MM.1S (cell line): ENCODE measurements around the gene LRIT3.

Experiments
- DNase-seq: peaks from one replicate; pipeline ENCODE4 v3.0.0-alpha.2; 2015
- H2AFZ ChIP-seq: fragments of 300-600 bp; sonication (generic); 2 replicates; pipeline ENCODE4 v1.6.0; 2016; ENCODE audit warnings: antibody characterized with exemption, low read length
- H3F3A ChIP-seq: fragments of 300-600 bp; sonication (generic); 2 replicates; pipeline ENCODE4 v1.6.1; 2016; ENCODE audit warnings: mild to moderate bottlenecking, antibody characterized with exemption, low read length, moderate library complexity, mixed read lengths; ENCODE audit not compliant: insufficient read depth
- H3K27ac ChIP-seq: fragments of 300-600 bp; sonication (generic); 2 replicates; pipeline ENCODE4 v1.5.1; 2016; ENCODE audit warnings: mild to moderate bottlenecking, low read length
- H3K27me3 ChIP-seq: fragments of 300-600 bp; sonication (generic); replicated peaks from 2 replicates; pipeline ENCODE4 v1.6.0; 2016; ENCODE audit warnings: low read length; ENCODE audit not compliant: insufficient read depth
- H3K36me3 ChIP-seq: fragments of 300-600 bp; sonication (generic); replicated peaks from 2 replicates; pipeline ENCODE4 v1.6.1; 2016; ENCODE audit warnings: mild to moderate bottlenecking, low read length, mixed read lengths; ENCODE audit not compliant: insufficient read depth
- H3K4me1 ChIP-seq: fragments of 300-600 bp; sonication (generic); 2 replicates; pipeline ENCODE4 v1.6.1; 2016; ENCODE audit warnings: low read length, mixed read lengths
- H3K4me2 ChIP-seq: fragments of 300-600 bp; sonication (generic); 2 replicates; pipeline ENCODE4 v1.6.0; 2016; ENCODE audit warnings: low read depth, low read length
- H3K4me3 ChIP-seq: fragments of 300-600 bp; sonication (generic); 2 replicates; pipeline ENCODE4 v1.5.1; 2016; ENCODE audit warnings: low read length, mixed read lengths
- H3K79me2 ChIP-seq: fragments of 300-600 bp; sonication (generic); 2 replicates; pipeline ENCODE4 v1.6.1; 2016; ENCODE audit warnings: mixed run types, low read length, mixed read lengths
- H3K9ac ChIP-seq: fragments of 300-600 bp; sonication (generic); 2 replicates; pipeline ENCODE4 v1.6.1; 2016; ENCODE audit warnings: low read length, mixed read lengths
- H3K9me2 ChIP-seq: fragments of 300-600 bp; sonication (generic); replicated peaks from 2 replicates; pipeline ENCODE4 v1.6.1; 2016; ENCODE audit warnings: mild to moderate bottlenecking, low read length, mixed read lengths; ENCODE audit not compliant: insufficient read depth
- H3K9me3 ChIP-seq: fragments of 300-600 bp; sonication (generic); replicated peaks from 2 replicates; pipeline ENCODE4 v1.6.1; 2016; ENCODE audit warnings: mild to moderate bottlenecking, low read length, mixed read lengths; ENCODE audit not compliant: insufficient read depth
- H4K20me1 ChIP-seq: fragments of 300-600 bp; sonication (generic); 2 replicates; pipeline ENCODE4 v1.6.1; 2016; ENCODE audit warnings: mild to moderate bottlenecking, low read length, moderate library complexity, mixed read lengths; ENCODE audit not compliant: insufficient read depth
- EZH2 ChIP-seq: fragments of 300-600 bp; sonication (generic); optimal IDR thresholded peaks from 2 replicates; pipeline ENCODE3; 2017; ENCODE audit warnings: low read depth, mild to moderate bottlenecking, antibody characterized with exemption, low read length, mixed read lengths
- EZH2phosphoT487 ChIP-seq: fragments of 300-600 bp; sonication (generic); IDR thresholded peaks from 2 replicates; pipeline ENCODE4 v1.6.1; 2018; ENCODE audit warnings: antibody characterized with exemption, low read length
- TF ChIP-seq, protein P1 (sequence below): fragments of 300-600 bp; sonication (generic); IDR thresholded peaks from 2 replicates; pipeline ENCODE4 v1.5.1; 2016; ENCODE audit warnings: antibody characterized with exemption, low read length, mixed read lengths

The LRIT3 gene

DNA sequence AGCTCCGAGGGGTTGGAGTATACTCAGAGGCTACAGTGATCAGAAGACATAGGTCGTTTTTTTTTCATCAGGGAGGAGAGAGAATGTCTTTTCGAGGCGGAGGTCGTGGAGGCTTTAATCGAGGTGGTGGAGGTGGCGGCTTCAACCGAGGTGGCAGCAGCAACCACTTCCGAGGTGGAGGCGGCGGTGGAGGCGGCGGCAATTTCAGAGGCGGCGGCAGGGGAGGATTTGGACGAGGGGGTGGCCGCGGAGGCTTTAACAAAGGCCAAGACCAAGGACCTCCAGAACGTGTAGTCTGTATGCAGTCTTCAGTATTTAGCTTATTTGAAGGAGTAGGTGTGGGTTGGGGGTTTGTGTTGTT, 31.8 kb upstream of the LRIT3 start:
- no peaks in the 10 kb centered on the region for H4K20me1 ChIP-seq
- peak overlapping the region; percentile 81 for H3K9ac ChIP-seq
- no peaks in the 10 kb centered on the region for H3K27me3 ChIP-seq
- DNase-seq, result peak; percentile 13
- H3F3A ChIP-seq, result peaks cover 4% of the 10 kb centered on the region; the same call in 1 of the 2 replicates
- H3K27ac ChIP-seq, result peak overlapping the region; percentile 74; the same call in 1 of the 2 replicates
- H3K4me3 ChIP-seq, result peak overlapping the region; percentile 90
- peak overlapping the region; percentile 62 for H3K4me2 ChIP-seq
- H3K79me2 ChIP-seq, result peaks cover 38% of the 10 kb centered on the region
- H3K36me3 ChIP-seq, result peaks cover 5% of the 10 kb centered on the region; the same call in 1 of the 2 replicates
- peak overlapping the region; percentile 74 for H2AFZ ChIP-seq
- no peaks in the 10 kb centered on the region for H3K9me2 ChIP-seq
- TF ChIP-seq EZH2 (no peak), EZH2phosphoT487 (no peak)
- TF ChIP-seq, protein P1, sequence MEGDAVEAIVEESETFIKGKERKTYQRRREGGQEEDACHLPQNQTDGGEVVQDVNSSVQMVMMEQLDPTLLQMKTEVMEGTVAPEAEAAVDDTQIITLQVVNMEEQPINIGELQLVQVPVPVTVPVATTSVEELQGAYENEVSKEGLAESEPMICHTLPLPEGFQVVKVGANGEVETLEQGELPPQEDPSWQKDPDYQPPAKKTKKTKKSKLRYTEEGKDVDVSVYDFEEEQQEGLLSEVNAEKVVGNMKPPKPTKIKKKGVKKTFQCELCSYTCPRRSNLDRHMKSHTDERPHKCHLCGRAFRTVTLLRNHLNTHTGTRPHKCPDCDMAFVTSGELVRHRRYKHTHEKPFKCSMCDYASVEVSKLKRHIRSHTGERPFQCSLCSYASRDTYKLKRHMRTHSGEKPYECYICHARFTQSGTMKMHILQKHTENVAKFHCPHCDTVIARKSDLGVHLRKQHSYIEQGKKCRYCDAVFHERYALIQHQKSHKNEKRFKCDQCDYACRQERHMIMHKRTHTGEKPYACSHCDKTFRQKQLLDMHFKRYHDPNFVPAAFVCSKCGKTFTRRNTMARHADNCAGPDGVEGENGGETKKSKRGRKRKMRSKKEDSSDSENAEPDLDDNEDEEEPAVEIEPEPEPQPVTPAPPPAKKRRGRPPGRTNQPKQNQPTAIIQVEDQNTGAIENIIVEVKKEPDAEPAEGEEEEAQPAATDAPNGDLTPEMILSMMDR, result no peak
- no peaks in the 10 kb centered on the region for H3K9me3 ChIP-seq
- 0 out of 2 replicates have a peak, but pooled peaks cover 8% of the 10 kb centered on the region for H3K4me1 ChIP-seq

DNA sequence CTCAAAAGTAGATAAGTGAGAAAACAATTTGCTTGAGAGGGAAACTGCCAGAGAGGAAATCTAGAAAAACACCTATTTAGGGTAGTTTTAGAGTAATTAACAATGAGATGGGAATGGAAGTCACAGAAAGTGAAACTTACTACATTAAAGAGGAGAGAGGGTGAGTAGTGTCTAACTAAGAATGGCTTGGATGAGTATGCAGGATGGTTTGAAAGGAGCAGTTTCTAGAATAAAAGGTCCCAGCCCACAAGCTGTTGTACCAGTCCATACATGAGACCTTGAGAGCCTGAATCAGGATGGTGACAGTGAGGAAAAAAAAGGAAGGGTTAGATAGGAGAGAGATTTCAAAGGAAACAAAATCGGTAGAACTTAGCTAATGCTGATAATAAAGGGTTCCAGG, 31.0 kb upstream of the LRIT3 start:
- Histone ChIP-seq H3K9me3 (no peaks in the 10 kb centered on the region), H3K36me3 (peaks cover 5% of the 10 kb centered on the region; the same call in 1 of the 2 replicates), H3K27ac (no peak overlapping the region), H3K79me2 (peaks cover 40% of the 10 kb centered on the region), H2AFZ (no peak overlapping the region), H3K9me2 (no peaks in the 10 kb centered on the region), H3K27me3 (no peaks in the 10 kb centered on the region), H3K9ac (no peak overlapping the region), H3F3A (peaks cover 4% of the 10 kb centered on the region; the same call in 1 of the 2 replicates), H3K4me3 (no peak overlapping the region; the same call in 1 of the 2 replicates), H4K20me1 (no peaks in the 10 kb centered on the region), H3K4me2 (peak overlapping the region; percentile 62; the same call in 1 of the 2 replicates), H3K4me1 (0 out of 2 replicates have a peak, but pooled peaks cover 8% of the 10 kb centered on the region)
- no peak for DNase-seq
- TF ChIP-seq, protein P1, result no peak
- TF ChIP-seq EZH2, result no peak
- no peak for TF ChIP-seq EZH2phosphoT487

DNA sequence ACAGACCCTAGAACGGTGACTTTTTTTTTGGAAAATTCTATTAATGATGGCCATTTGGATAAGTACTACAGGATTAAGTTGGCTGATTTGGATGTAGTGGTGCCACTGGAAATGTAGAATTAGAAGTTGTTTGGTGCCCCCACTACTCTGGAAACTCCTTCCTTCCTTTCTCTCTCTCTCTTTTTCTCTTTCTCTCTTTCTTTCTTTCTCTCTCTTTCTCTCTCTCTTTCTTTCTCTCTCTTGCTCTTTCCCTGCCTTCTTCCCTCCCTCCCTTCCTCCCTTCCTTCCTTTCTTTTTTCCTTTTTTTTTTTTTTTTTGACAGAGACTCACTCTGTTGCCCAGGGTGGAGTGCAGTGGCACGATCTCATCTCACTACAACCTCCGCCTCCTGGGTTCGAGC, 29.6 kb upstream of the LRIT3 start:
- Histone ChIP-seq H3K36me3 (peaks cover 5% of the 10 kb centered on the region; the same call in 1 of the 2 replicates), H3K27me3 (no peaks in the 10 kb centered on the region), H3K4me3 (no peak overlapping the region), H2AFZ (no peak overlapping the region), H3K27ac (no peak overlapping the region), H4K20me1 (no peaks in the 10 kb centered on the region), H3K4me1 (0 out of 2 replicates have a peak, but pooled peaks cover 8% of the 10 kb centered on the region), H3K9me2 (no peaks in the 10 kb centered on the region), H3F3A (peaks cover 4% of the 10 kb centered on the region; the same call in 1 of the 2 replicates), H3K79me2 (peaks cover 40% of the 10 kb centered on the region), H3K9me3 (no peaks in the 10 kb centered on the region), H3K9ac (no peak overlapping the region), H3K4me2 (no peak overlapping the region)
- no peak for DNase-seq
- no peak for TF ChIP-seq EZH2
- TF ChIP-seq, protein P1, result no peak
- TF ChIP-seq EZH2phosphoT487, result no peak
